Type B pancreatic cell (in vitro differentiated cells): ENCODE results near the gene FOXK1. TPM values are rescaled to one million over a fixed set of nuclear protein-coding genes. Genes with fewer than 3 reads are reported as not detected.

Source experiments
- DNase-seq: peaks from one replicate; pipeline ENCODE4 v3.0.0; 2021; ENCODE audit warnings: mixed read lengths; ENCODE audit not compliant: unreplicated experiment; ENCODE audit errors: extremely low spot score
- H3K27ac Mint-ChIP-seq: 2 replicates; pipeline ENCODE4 v1.8.0; 2021; ENCODE audit warnings: mild to moderate bottlenecking, mixed read lengths
- H3K27me3 Mint-ChIP-seq: 2 replicates; pipeline ENCODE4 v1.8.0; 2021; ENCODE audit warnings: mixed read lengths
- H3K36me3 Mint-ChIP-seq: 2 replicates; pipeline ENCODE4 v1.8.0; 2021; ENCODE audit warnings: mixed read lengths
- H3K4me1 Mint-ChIP-seq: one replicate; pipeline ENCODE4 v1.8.0; 2021; ENCODE audit warnings: mixed read lengths; ENCODE audit not compliant: unreplicated experiment
- H3K4me3 Mint-ChIP-seq: 2 replicates; pipeline ENCODE4 v1.8.0; 2021; ENCODE audit warnings: mild to moderate bottlenecking, mixed read lengths
- H3K9me3 Mint-ChIP-seq: 2 replicates; pipeline ENCODE4 v1.8.0; 2021; ENCODE audit warnings: mixed read lengths
- total RNA-seq: library from RNA; stranded (reverse); gene quantifications from 2 replicates; pipeline ENCODE4 v1.2.1, GENCODE V29; 2021; ENCODE audit warnings: low replicate concordance
- TF ChIP-seq, protein P1 (sequence below): fragments of 200-600 bp; sonication (generic); conservative IDR thresholded peaks from 2 replicates; pipeline ENCODE4 v1.5.0; 2021; ENCODE audit warnings: antibody characterized with exemption, mild to moderate bottlenecking

The FOXK1 gene
- total RNA-seq, 1 donor from 2014 or later: 55.1 TPM

DNA sequence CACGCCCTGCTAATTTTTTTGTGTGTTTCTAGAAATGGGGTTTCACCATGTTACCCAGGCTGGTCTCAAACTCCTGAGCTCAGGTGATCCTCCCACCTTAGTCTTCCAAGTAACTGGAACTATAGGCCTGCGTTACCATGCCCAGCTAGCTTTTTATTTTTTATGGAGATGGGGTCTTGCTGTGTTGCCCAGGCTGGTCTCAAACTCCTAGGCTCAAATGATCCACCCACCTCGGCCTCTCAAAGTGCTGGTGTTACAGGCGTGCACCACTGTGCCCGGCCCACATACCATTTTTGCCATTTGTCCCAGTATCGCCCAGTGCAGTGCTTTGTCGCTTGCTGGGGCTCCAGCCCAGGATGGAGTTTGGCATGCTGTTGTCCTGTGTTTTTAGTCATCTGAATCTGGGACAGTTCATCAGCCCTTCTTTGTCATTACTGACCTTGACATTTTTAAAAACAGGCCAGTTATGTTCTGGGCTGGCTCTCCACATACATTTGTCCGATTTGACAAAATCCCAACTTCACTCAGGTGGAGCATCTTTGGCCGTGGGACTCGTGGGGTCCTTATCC lies 16.7 kb downstream of the FOXK1 start:
- Mint-ChIP-seq H3K9me3 (no peaks in the 10 kb centered on the region), H3K4me3 (no peak overlapping the region), H3K4me1 (peaks cover 28% of the 10 kb centered on the region), H3K27ac (no peak overlapping the region), H3K27me3 (no peaks in the 10 kb centered on the region), H3K36me3 (peaks cover 6% of the 10 kb centered on the region)
- DNase-seq: no peak
- TF ChIP-seq, protein P1, sequence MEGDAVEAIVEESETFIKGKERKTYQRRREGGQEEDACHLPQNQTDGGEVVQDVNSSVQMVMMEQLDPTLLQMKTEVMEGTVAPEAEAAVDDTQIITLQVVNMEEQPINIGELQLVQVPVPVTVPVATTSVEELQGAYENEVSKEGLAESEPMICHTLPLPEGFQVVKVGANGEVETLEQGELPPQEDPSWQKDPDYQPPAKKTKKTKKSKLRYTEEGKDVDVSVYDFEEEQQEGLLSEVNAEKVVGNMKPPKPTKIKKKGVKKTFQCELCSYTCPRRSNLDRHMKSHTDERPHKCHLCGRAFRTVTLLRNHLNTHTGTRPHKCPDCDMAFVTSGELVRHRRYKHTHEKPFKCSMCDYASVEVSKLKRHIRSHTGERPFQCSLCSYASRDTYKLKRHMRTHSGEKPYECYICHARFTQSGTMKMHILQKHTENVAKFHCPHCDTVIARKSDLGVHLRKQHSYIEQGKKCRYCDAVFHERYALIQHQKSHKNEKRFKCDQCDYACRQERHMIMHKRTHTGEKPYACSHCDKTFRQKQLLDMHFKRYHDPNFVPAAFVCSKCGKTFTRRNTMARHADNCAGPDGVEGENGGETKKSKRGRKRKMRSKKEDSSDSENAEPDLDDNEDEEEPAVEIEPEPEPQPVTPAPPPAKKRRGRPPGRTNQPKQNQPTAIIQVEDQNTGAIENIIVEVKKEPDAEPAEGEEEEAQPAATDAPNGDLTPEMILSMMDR: no peak

DNA sequence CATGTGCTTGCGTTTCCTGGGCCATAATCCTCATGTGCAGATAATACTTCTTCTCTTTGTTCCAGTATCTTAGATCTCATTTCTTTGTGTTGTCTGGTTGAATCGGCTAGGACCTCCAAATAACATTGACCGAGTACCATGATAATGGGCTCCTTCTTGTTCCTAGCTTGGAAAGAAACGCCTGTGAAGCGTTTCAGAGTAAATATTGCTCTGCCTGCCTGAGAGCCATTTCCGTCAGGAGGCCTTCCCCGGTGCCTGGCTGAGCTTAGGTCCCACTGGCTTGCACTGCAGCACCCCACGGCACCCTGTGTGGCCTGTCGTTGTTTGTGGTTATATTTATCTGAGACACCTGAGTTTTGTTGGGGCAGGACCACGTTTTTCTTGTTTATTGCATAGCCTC lies 17.7 kb downstream of the FOXK1 start:
- TF ChIP-seq, protein P1: no peak
- no peak for DNase-seq
- H3K36me3 Mint-ChIP-seq: peaks cover 6% of the 10 kb centered on the region
- H3K27me3 Mint-ChIP-seq: no peaks in the 10 kb centered on the region
- H3K9me3 Mint-ChIP-seq: no peaks in the 10 kb centered on the region
- peak overlapping the region; percentile 44 for H3K27ac Mint-ChIP-seq
- H3K4me1 Mint-ChIP-seq: peaks cover 22% of the 10 kb centered on the region
- H3K4me3 Mint-ChIP-seq: no peak overlapping the region

GRCh38 chr7:4700577-4701235 lies 18.6 kb downstream of the FOXK1 start:
- H3K27ac Mint-ChIP-seq: peak overlapping the region; percentile 83
- H3K27me3 Mint-ChIP-seq: no peaks in the 10 kb centered on the region
- no peaks in the 10 kb centered on the region for H3K36me3 Mint-ChIP-seq
- H3K9me3 Mint-ChIP-seq: no peaks in the 10 kb centered on the region
- H3K4me3 Mint-ChIP-seq: no peak overlapping the region
- DNase-seq: no peak
- peaks cover 17% of the 10 kb centered on the region for H3K4me1 Mint-ChIP-seq
- TF ChIP-seq, protein P1: no peak

DNA sequence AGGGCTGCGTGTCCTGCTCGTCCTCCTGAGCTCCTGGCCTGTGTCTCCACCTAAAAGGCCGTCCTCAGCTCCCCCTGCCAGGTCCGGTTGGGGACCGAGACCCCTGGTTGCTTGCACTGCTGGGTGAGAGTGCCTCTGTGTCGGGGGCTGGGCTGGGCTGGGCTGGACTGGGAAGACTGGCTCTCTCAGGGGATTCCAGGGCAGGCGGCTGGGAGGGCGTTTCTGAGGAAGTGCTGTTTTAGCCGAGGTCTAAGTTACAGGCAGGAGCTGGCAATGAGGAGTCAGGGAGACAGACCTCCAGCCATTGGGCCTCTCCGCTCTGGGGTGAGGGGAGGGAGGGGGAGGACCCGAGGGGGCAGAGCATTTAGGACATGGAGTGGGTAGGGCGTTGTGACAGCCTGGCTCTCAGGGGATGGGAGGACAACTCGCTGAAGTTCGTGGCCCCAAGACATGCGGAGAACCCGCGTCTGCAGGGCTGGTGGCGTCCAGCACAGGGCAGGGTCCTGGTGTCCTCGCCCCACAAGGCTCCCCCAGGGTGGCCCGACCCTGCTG lies 20.9 kb downstream of the FOXK1 start:
- no peaks in the 10 kb centered on the region for H3K36me3 Mint-ChIP-seq
- no peaks in the 10 kb centered on the region for H3K9me3 Mint-ChIP-seq
- no peak for DNase-seq
- H3K27ac Mint-ChIP-seq: no peak overlapping the region
- TF ChIP-seq, protein P1: no peak
- peaks cover 32% of the 10 kb centered on the region for H3K4me1 Mint-ChIP-seq
- no peaks in the 10 kb centered on the region for H3K27me3 Mint-ChIP-seq
- H3K4me3 Mint-ChIP-seq: no peak overlapping the region

- no peak for DNase-seq
- Mint-ChIP-seq H3K27me3 (no peaks in the 10 kb centered on the region), H3K4me1 (peaks cover 37% of the 10 kb centered on the region), H3K4me3 (no peak overlapping the region), H3K36me3 (no peaks in the 10 kb centered on the region), H3K9me3 (no peaks in the 10 kb centered on the region), H3K27ac (peak overlapping the region; percentile 9)
- TF ChIP-seq, protein P1: no peak
Measured at GRCh38 chr7:4703532-4703931, 21.4 kb downstream of the FOXK1 start.
